ENCODE results near the gene DEFB121.

DEFB121 gene

DNA sequence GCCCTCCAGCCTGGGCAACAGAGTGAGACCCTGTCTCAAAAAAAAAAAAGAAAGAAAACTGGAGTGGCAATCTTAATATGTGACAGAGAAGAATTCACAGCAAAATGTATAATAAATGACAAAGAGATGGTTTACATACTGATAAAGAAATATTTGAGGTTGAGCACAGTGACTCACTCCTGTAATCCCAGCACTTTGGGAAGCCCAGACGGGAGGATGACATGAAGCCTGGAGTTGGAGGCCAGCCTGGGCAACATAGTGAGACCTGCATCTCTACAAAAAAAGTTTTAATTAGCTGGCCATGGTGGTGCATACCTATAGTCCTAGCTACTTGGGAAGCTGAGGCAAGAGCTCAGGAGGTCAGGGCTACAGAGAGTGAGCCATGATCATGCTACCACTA is 50.0 kb downstream of the DEFB121 start:
- DNase-seq = no peak

Data from stimulated activated CD4-positive, alpha-beta T cell treated with anti-CD3 and anti-CD28 coated beads, Interleukin-2, amount 100 ng/mL, for 48 hours (primary cell).